ES-I3 (cell line): Measurements from ENCODE around the gene KIF26A.

Experiments
- H3K36me3 ChIP-seq: 2 replicates; pipeline ENCODE4 v1.6.1; 2013; ENCODE audit warnings: mild to moderate bottlenecking, low read length, control low read depth, moderate library complexity; ENCODE audit not compliant: insufficient read depth
- H3K4me1 ChIP-seq: 2 replicates; pipeline ENCODE4 v1.6.1; 2013; ENCODE audit warnings: mild to moderate bottlenecking, control low read depth, low read length; ENCODE audit not compliant: insufficient read depth
- H3K9ac ChIP-seq: 2 replicates; pipeline ENCODE4 v1.6.1; 2013; ENCODE audit warnings: low read depth, mild to moderate bottlenecking, low read length, moderate library complexity
- H3K9me3 ChIP-seq: 2 replicates; pipeline ENCODE4 v1.6.1; 2013; ENCODE audit warnings: mild to moderate bottlenecking, low read length, moderate library complexity; ENCODE audit not compliant: control insufficient read depth, insufficient read depth

KIF26A gene

DNA sequence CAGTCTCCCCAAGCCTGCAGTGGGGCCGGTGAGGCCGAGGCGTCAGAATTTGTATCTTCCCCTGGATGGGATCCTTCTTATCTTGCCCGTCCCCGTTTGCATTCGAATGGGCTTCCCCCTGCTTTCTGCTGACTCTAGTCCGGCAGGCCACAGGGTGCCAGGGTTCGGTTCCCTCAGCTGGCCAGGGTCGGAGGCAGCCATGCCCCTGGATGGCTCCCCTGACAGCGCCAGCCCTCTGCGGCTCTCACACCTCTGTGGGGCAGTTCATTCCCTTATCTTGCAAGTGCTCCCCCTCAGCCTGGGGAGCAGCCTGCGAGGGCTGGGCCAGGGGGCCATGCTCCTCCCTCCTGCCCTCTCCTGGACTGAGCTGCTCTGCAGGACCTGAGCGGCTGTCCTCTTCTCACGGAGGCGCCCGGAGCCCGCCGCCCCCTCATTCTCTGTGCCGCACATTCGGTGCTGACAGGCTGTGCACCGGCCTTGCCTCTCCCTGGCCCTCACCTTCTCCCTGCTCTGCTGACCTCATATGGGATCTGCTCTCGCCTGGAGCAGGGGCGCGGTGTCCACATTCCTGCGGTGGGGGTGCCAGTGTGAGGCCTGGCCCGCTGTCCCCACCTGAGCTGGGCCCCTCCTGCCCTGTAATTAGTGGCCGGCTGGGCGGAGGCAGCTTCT, 32.8 kb downstream of the KIF26A start:
- Histone ChIP-seq H3K9me3 (no peaks in the 10 kb centered on the region), H3K9ac (no peak overlapping the region), H3K4me1 (peaks cover 22% of the 10 kb centered on the region), H3K36me3 (no peaks in the 10 kb centered on the region; the same call in 1 of the 2 replicates)

DNA sequence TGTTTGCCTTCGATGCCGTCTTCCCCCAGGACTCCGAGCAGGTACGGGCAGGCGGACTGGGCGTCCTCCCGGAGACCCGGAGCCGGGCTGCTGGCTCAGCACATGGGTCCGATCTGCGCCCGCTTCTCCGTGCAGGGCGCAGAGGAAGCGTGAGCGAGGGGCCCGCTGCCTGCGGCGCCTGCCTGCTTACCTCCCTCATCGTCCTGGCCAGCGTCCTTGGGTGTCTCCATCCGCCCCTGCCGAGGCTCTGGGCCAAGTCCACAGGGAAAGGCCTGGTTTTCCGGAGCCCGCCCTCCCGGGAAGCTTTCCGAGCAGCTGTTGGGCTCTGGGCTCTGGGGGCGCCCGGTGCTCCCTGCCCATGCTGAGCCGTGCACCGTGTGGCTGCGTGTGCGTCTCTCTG, 33.5 kb downstream of the KIF26A start:
- H3K4me1 ChIP-seq, result peaks cover 22% of the 10 kb centered on the region
- H3K36me3 ChIP-seq, result no peaks in the 10 kb centered on the region; the same call in 1 of the 2 replicates
- no peaks in the 10 kb centered on the region for H3K9me3 ChIP-seq
- H3K9ac ChIP-seq, result no peak overlapping the region

DNA sequence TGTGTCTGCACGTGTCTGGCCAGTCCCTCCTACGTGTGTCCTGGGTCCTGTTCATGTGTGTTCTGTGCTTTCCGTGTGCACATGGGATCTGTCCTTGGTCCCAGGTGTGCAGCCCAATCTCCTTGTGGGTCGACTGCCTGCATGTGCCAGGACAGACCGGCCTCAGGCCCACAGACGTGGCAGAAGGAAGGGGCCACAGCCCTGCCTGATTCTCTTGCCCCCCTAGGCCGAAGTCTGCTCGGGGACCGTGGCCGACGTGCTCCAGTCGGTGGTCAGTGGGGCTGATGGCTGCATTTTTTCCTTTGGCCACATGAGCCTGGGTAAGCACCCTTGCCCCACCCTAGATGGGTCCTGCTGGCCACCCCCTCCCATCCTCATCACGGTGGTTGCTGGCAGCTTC, 34.0 kb downstream of the KIF26A start:
- no peaks in the 10 kb centered on the region; the same call in 1 of the 2 replicates for H3K36me3 ChIP-seq
- H3K9me3 ChIP-seq, result no peaks in the 10 kb centered on the region
- peaks cover 22% of the 10 kb centered on the region for H3K4me1 ChIP-seq
- no peak overlapping the region for H3K9ac ChIP-seq

DNA sequence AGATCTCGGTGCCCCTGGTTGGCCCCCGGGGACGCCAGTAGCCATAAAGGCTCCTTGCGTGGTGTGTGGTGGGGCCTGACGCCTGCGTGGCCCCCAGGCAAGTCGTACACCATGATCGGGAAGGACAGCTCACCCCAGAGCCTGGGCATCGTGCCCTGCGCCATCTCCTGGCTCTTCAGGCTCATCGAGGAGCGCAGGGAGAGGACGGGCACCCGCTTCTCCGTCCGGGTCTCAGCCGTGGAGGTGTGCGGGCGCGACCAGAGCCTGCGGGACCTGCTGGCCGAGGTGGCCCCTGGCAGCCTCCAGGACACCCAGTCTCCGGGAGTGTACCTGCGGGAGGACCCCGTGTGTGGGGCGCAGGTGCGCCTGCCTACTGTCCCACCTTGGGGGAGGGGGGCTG, 34.5 kb downstream of the KIF26A start:
- Histone ChIP-seq H3K9me3 (no peaks in the 10 kb centered on the region), H3K36me3 (no peaks in the 10 kb centered on the region; the same call in 1 of the 2 replicates), H3K4me1 (peaks cover 22% of the 10 kb centered on the region), H3K9ac (no peak overlapping the region)

DNA sequence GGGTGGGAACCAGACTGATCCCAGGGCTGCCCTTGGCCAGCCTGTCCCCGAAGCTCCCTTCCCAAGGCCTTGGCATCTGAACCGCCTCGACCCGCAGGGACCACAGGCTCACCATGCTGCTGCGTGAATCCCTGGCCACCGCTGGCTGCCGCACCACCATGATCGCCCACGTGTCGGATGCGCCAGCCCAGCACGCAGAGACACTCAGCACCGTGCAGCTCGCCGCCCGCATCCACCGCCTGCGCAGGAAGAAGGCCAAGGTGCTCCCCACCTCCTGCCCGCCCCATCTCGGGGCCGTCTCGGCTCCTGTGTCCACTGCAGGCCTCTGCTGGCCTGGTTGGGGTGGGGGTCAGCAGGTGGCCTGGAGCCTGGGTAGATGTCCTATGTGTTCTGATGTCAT, 35.7 kb downstream of the KIF26A start:
- no peaks in the 10 kb centered on the region for H3K9me3 ChIP-seq
- peaks cover 22% of the 10 kb centered on the region for H3K4me1 ChIP-seq
- no peak overlapping the region for H3K9ac ChIP-seq
- H3K36me3 ChIP-seq, result no peaks in the 10 kb centered on the region; the same call in 1 of the 2 replicates

DNA sequence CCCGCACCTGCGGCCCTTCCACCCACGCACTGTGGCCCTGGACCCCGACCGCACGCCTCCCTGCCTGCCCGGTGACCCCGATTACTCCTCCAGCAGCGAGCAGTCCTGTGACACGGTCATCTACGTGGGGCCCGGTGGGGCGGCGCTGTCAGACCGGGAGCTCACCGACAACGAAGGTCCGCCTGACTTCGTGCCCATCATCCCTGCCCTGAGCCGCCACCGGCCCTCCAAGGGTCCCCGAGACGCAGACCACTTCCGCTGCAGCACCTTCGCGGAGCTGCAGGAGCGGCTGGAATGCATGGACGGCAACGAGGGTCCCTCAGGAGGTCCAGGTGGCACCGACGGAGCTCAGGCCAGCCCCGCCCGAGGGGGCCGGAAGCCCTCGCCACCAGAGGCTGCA, 36.7 kb downstream of the KIF26A start:
- H3K36me3 ChIP-seq, result no peaks in the 10 kb centered on the region; the same call in 1 of the 2 replicates
- no peak overlapping the region for H3K9ac ChIP-seq
- no peaks in the 10 kb centered on the region for H3K9me3 ChIP-seq
- H3K4me1 ChIP-seq, result peaks cover 13% of the 10 kb centered on the region

DNA sequence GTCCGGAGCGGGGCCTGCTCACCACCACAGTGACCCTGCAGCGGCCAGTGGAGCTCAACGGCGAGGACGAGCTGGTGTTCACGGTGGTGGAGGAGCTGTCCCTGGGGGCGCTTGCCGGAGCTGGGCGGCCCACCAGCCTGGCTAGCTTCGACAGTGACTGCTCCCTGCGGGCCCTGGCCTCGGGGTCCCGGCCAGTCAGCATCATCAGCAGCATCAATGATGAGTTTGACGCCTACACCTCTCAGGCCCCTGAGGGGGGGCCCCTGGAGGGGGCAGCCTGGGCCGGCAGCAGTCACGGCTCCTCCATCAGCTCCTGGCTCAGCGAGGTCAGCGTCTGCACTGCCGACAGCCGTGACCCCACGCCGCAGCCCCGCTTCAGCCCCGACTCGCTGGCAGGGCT, 37.4 kb downstream of the KIF26A start:
- Histone ChIP-seq H3K9me3 (no peaks in the 10 kb centered on the region), H3K4me1 (peaks cover 5% of the 10 kb centered on the region), H3K36me3 (no peaks in the 10 kb centered on the region; the same call in 1 of the 2 replicates), H3K9ac (no peak overlapping the region)

DNA sequence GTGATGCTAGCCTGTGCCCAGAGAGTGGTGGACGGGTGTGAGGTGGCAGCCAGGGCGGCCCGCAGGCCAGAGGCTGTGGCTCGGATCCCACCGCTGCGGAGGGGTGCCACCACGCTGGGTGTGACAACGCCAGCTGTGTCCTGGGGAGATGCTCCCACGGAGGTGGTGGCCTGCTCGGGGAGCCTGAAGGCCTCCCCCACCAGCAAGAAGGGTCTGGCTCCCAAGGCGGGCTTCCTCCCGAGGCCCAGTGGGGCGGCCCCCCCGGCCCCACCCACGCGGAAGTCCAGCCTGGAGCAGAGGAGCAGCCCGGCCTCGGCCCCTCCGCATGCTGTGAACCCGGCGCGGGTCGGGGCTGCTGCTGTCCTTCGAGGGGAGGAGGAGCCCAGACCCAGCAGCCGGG, 38.2 kb downstream of the KIF26A start:
- H3K36me3 ChIP-seq, result no peaks in the 10 kb centered on the region; the same call in 1 of the 2 replicates
- H3K9ac ChIP-seq, result no peak overlapping the region
- H3K4me1 ChIP-seq, result no peaks in the 10 kb centered on the region; the same call in 1 of the 2 replicates
- H3K9me3 ChIP-seq, result no peaks in the 10 kb centered on the region

DNA sequence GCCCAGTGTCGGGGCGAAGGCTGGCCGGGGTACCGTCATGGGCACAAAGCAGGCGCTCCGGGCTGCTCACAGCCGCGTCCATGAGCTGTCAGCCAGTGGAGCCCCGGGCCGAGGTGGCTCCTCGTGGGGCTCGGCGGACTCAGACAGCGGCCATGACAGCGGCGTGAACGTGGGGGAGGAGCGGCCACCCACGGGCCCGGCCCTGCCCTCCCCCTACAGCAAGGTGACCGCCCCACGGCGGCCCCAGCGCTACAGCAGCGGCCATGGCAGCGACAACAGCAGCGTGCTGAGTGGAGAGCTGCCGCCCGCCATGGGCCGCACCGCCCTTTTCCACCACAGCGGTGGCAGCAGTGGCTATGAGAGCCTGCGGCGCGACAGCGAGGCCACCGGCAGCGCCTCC, 39.0 kb downstream of the KIF26A start:
- H3K36me3 ChIP-seq, result no peaks in the 10 kb centered on the region; the same call in 1 of the 2 replicates
- no peak overlapping the region for H3K9ac ChIP-seq

DNA sequence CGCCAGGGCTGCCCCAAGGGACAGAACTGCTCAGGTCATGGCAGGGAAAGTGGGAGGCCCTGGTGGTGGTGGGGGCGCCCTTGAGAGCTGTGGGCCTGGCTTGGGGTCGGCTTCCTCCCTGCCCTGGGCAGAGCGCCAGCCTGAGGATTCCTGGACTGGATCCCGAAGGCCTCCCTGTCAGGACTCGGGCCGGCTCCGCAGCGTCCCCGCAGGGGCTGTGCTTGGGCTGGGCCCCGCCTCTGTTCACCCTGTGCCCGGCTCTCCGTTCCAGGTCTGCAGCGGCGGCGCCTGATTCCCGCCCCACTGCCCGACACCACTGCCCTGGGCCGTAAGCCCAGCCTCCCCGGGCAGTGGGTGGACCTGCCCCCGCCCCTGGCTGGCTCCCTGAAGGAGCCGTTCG, 39.9 kb downstream of the KIF26A start:
- Histone ChIP-seq H3K9me3 (no peaks in the 10 kb centered on the region), H3K9ac (no peak overlapping the region), H3K36me3 (no peaks in the 10 kb centered on the region; the same call in 1 of the 2 replicates)

More for the DNA sequence above, 39.0 kb downstream of the KIF26A start:
- Histone ChIP-seq H3K9me3 (no peaks in the 10 kb centered on the region), H3K4me1 (no peaks in the 10 kb centered on the region; the same call in 1 of the 2 replicates)

DNA sequence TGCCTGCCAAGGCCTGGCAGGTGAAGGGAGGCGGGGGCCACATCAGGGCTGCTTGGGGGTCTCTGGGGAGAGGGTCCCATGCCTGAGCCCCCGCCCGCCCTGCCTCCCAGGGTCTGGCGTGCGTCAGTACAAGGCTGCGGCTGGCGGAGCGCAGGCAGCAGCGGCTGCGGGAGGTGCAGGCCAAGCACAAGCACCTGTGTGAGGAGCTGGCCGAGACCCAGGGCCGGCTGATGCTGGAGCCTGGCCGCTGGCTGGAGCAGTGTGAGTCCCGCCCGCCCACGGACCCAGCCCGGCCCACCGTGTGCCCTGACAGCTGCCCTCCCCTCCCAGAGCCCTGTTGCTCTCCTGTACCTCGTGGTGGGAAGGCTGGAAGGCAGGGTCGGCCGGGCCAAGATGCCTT, 40.7 kb downstream of the KIF26A start:
- H3K9me3 ChIP-seq, result no peaks in the 10 kb centered on the region
- H3K4me1 ChIP-seq, result no peaks in the 10 kb centered on the region; the same call in 1 of the 2 replicates
- H3K9ac ChIP-seq, result no peak overlapping the region
- no peaks in the 10 kb centered on the region; the same call in 1 of the 2 replicates for H3K36me3 ChIP-seq

More for the DNA sequence above, 39.9 kb downstream of the KIF26A start:
- H3K4me1 ChIP-seq, result no peaks in the 10 kb centered on the region; the same call in 1 of the 2 replicates

DNA sequence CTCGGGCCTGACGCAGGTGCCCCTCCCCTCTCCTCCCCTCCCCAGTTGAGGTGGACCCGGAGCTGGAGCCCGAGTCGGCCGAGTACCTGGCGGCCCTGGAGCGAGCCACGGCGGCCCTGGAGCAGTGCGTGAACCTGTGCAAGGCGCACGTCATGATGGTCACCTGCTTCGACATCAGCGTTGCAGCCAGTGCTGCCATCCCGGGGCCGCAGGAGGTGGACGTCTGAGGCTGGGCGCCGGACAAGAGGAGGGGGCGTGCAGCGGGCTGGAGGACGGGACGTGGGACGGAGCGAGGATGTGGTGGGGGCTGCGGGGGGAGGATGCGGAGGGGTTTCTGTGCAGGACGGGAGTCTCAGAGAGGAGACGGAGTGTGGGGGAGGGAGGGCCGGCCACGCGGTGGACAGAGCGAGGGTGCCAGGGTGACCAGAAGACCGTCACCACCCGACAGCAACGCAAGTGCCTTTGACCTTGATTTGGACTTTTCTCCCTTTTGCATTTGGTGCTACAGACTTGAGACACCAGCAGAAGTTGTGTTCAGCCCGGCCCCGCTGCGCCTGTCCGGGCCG, 41.3 kb downstream of the KIF26A start:
- Histone ChIP-seq H3K9me3 (no peaks in the 10 kb centered on the region), H3K36me3 (no peaks in the 10 kb centered on the region; the same call in 1 of the 2 replicates), H3K9ac (no peak overlapping the region), H3K4me1 (no peaks in the 10 kb centered on the region; the same call in 1 of the 2 replicates)

DNA sequence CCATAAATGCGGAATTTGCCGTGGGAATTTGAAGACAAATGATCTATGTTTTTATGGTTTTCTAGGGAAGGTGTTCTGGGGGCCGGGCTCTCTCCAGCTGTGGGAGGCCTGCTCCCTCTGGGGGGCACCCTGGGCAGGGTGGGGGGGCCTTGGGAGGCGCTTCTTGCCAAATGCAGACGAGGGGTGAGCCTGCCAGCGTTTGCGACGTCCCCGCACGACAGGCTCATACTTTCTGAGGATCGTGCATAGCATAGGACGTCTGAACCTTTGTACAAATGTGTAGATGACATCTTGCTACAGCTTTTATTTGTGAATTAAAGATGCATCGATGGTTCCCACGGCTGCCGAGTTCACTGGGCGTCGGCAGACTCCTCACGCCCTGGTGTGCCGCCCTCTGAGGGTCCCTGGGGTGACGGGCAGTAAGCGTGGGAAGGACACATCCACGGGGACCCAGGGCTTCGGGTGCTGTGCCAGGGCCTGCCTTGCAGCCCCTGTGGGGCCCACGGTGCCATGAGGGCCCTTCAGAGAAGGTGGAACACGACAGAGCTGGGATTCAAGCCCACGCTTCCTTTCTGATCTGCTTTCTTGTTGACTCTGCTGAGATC, 42.3 kb downstream of the KIF26A start:
- no peaks in the 10 kb centered on the region for H3K9me3 ChIP-seq
- no peaks in the 10 kb centered on the region for H3K36me3 ChIP-seq
- no peaks in the 10 kb centered on the region; the same call in 1 of the 2 replicates for H3K4me1 ChIP-seq
- no peak overlapping the region for H3K9ac ChIP-seq

DNA sequence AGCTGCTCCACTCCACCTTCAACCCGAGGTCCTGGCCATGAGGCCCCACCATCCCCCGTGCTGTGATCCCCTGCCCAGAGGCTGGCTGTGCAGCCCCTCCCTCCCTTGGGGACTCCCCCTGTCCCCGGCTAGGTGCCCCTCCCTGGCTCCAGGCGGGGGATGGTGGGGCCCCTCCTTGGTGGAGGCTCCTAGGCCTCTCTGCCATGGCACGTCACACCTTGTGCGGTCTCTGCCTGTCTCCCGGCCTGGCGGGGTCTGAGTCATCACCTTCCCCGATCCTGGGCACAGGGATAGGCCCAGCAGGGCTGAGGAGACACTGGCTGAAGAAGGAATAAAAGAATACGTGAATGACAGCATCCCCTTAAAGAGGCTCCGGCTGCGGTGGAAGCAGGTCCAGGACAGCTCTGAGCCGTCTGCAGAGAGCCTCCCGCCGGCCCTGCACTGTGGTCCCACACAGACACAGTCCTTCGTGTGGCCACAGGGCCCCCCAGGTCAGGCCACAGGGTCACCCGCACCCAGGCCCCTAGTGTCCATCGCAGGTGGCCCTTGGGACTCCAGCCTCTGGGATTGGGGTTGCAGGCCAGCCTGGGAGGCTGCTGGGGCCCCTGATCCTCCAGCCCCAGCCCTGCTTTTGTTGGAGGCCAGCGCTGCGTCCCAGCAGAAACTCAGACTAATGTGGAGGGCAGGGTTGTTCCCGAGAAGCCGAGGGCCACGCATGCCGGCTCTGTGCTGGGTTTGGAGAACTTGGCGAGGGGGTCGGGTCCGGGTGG, 43.6 kb downstream of the KIF26A start:
- Histone ChIP-seq H3K4me1 (no peaks in the 10 kb centered on the region; the same call in 1 of the 2 replicates), H3K9me3 (no peaks in the 10 kb centered on the region), H3K36me3 (no peaks in the 10 kb centered on the region), H3K9ac (no peak overlapping the region)
